ENCODE results near the gene PRICKLE2. TPM values are rescaled to one million over a fixed set of nuclear protein-coding genes. Genes with fewer than 3 reads are reported as not detected.

PRICKLE2 gene
- total RNA-seq, 1 experiment from 2014 or later = 3.2 TPM

- no CpG with 5 or more reads among the region's 2 CpGs for WGBS (ENCODE audit: extremely low coverage, insufficient read length, low lambda C conversion rate)
Measured at GRCh38 chr3:64271631-64272030, 46.4 kb upstream of the PRICKLE2 start.

More at GRCh38 chr3:64271631-64272030, 46.4 kb upstream of the PRICKLE2 start:
- Histone ChIP-seq H2BK120ac (ENCODE audit: low read depth, low read length, poor library complexity, severe bottlenecking) (no peak overlapping the region), H3K56ac (ENCODE audit: insufficient read length, low read depth, low read length) (no peak overlapping the region), H3K79me2 (ENCODE audit: insufficient read depth, low read length) (no peaks in the 10 kb centered on the region), H3K18ac (ENCODE audit: insufficient read length, low read depth, low read length) (no peak overlapping the region), H3K14ac (ENCODE audit: insufficient read depth, low read length) (no peak overlapping the region), H3K4me1 (ENCODE audit: insufficient read depth, low read length) (0 out of 2 replicates have a peak, but pooled peaks cover 2% of the 10 kb centered on the region), H2AK5ac (ENCODE audit: insufficient read length, low read length) (no peak overlapping the region), H3K4me2 (ENCODE audit: insufficient read depth, insufficient read length, low read length) (no peak overlapping the region), H2BK15ac (ENCODE audit: low read depth, low read length) (no peak overlapping the region), H3K27ac (ENCODE audit: insufficient read length, low read depth, low read length) (no peak overlapping the region), H2BK20ac (ENCODE audit: low read depth, low read length, poor library complexity, severe bottlenecking) (no peak overlapping the region), H4K8ac (replicated peaks; ENCODE audit: insufficient read length, low read depth, low read length) (no peak overlapping the region), H3K9ac (ENCODE audit: extremely low read depth, insufficient read length, low read length) (no peak overlapping the region), H3T11ph (ENCODE audit: low read length) (no peak overlapping the region), H4K91ac (ENCODE audit: insufficient read length, low read depth, low read length) (no peak overlapping the region), H4K20me1 (ENCODE audit: control insufficient read depth, insufficient read depth, insufficient read length) (no peaks in the 10 kb centered on the region), H3K23me2 (ENCODE audit: insufficient read length, low read depth, low read length, poor library complexity, severe bottlenecking) (peaks cover 4% of the 10 kb centered on the region), H2AFZ (ENCODE audit: low read length) (no peak overlapping the region), H3K79me1 (ENCODE audit: insufficient read depth, low read depth, low read length, poor library complexity, severe bottlenecking) (no peaks in the 10 kb centered on the region), H2BK12ac (ENCODE audit: insufficient read length, low read depth, low read length) (no peak overlapping the region), H3K23ac (ENCODE audit: insufficient read length, low read depth, low read length) (no peak overlapping the region), H4K5ac (ENCODE audit: insufficient read length, low read depth, low read length) (no peak overlapping the region), H3K9me3 (ENCODE audit: control insufficient read depth, low read depth, low read length) (no peaks in the 10 kb centered on the region), H3K4ac (ENCODE audit: low read depth, low read length) (no peak overlapping the region), H2BK5ac (ENCODE audit: insufficient read length, low read length) (no peak overlapping the region), H3K27me3 (ENCODE audit: insufficient read depth, low read length) (no peaks in the 10 kb centered on the region)
- H3K4me3 Mint-ChIP-seq = no peak overlapping the region
- peaks cover 26 to 32% of the 10 kb centered on the region in 2 experiments for H3K4me1 Mint-ChIP-seq
- H3K27me3 Mint-ChIP-seq (ENCODE audit: low read depth) = peaks cover 5% of the 10 kb centered on the region
- peaks cover 4 to 19% (median 6%) of the 10 kb centered on the region in 3 experiments for H3K36me3 Mint-ChIP-seq (ENCODE audit: insufficient read depth in 1 of 3, low read depth in 3 of 3)
- no peak overlapping the region for H3K27ac Mint-ChIP-seq
- TF ChIP-seq, protein P1, sequence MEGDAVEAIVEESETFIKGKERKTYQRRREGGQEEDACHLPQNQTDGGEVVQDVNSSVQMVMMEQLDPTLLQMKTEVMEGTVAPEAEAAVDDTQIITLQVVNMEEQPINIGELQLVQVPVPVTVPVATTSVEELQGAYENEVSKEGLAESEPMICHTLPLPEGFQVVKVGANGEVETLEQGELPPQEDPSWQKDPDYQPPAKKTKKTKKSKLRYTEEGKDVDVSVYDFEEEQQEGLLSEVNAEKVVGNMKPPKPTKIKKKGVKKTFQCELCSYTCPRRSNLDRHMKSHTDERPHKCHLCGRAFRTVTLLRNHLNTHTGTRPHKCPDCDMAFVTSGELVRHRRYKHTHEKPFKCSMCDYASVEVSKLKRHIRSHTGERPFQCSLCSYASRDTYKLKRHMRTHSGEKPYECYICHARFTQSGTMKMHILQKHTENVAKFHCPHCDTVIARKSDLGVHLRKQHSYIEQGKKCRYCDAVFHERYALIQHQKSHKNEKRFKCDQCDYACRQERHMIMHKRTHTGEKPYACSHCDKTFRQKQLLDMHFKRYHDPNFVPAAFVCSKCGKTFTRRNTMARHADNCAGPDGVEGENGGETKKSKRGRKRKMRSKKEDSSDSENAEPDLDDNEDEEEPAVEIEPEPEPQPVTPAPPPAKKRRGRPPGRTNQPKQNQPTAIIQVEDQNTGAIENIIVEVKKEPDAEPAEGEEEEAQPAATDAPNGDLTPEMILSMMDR (conservative IDR thresholded peaks at IDR 0.05) = no peak
- peaks cover 11 to 14% of the 10 kb centered on the region in 2 experiments for H3K9me3 Mint-ChIP-seq
- DNase-seq = no peak
